Measurements from ENCODE around the gene ITGA6. TPM values are rescaled to one million over a fixed set of nuclear protein-coding genes. Genes with fewer than 3 reads are reported as not detected.
A peak's percentile ranks its signal among the peaks of the same experiment; 100 is the strongest.

Gene ITGA6
- total RNA-seq, 2 experiments from 2014 or later, result 0.38 TPM; not detected in 1

DNA sequence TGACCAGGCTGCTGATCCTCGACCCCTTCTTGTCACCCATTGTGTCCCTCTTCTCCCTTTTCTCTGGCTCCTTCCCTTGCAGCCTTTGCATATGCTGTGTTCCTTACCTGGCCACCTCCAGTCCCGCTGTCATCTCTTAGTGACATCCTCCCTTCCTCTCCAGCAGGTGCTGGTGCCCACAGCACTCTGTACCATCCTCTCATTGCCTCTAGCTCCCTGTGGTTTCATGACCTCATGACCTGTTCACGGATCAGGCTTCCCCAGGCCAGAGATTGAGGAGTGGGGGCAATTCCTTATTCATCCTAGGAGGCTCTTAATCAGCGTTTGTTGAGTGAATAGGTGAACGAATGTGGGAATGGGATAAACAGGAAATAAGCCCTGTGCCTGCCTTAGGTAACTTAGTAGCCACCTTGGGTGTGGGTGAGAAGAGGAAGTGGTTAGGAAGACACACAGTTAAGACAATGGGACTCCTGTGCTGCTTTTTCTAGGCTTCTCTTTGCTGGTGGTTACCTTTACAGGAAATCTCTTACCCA, 35.5 kb downstream of the ITGA6 start:
- intact Hi-C loops (cut with micrococcal nuclease; ENCODE audit: unreplicated experiment), result loop anchor here (5.0 to 10.0 kb wide), 3 partner anchors 36 to 888 kb away; partner anchors contain the start of gene ITGA6
- H3K27ac ChIP-seq (ENCODE audit: low read depth, low read length, poor library complexity, severe bottlenecking), result peak overlapping the region; percentile 36
- BruUV-seq (replicated peaks), result no TSS peak
- H3K4me2 ChIP-seq (ENCODE audit: low read length), result peak overlapping the region; percentile 57
- ChIA-PET POLR2A (interaction anchor here (0.5 to 0.7 kb wide), 2 partner anchors 90 to 1201 kb away, joined by 3 read pairs; no protein-coding TSS in a partner anchor), CTCF (ENCODE audit: unreplicated experiment) (interaction anchor here (0.5 to 0.7 kb wide), 3 partner anchors 237 to 811 kb away, joined by 3 to 4 read pairs (median 4); no protein-coding TSS in a partner anchor)
- peaks cover 19% of the 10 kb centered on the region for H3K4me1 ChIP-seq (ENCODE audit: insufficient read depth, low read length, poor library complexity, severe bottlenecking)
- H3K4me3 ChIP-seq (ENCODE audit: low read depth, low read length, poor library complexity, severe bottlenecking), result no peak overlapping the region
- H2AFZ ChIP-seq (ENCODE audit: low read length), result peak overlapping the region; percentile 51; the same call in 1 of the 2 replicates
- H3K79me2 ChIP-seq (ENCODE audit: insufficient read depth, low read depth, low read length), result no peaks in the 10 kb centered on the region
- DNase-seq (ENCODE audit: low spot score), result peak; percentile 79
- no peaks in the 10 kb centered on the region for H4K20me1 ChIP-seq (ENCODE audit: insufficient read depth, low read length)
- no peaks in the 10 kb centered on the region for H3K9me3 ChIP-seq (ENCODE audit: low read length)
- no peaks in the 10 kb centered on the region for H3K9me2 ChIP-seq (ENCODE audit: insufficient read depth, low read length)
- TF ChIP-seq EZH2phosphoT487 (IDR thresholded peaks at IDR 0.05; ENCODE audit: borderline replicate concordance, low read depth, low read length), result no peak
- no peak for TF ChIP-seq CTCF (conservative IDR thresholded peaks at IDR 0.05; ENCODE audit: low read length)
- H3K36me3 ChIP-seq (ENCODE audit: insufficient read depth, low read length), result no peaks in the 10 kb centered on the region

DNA sequence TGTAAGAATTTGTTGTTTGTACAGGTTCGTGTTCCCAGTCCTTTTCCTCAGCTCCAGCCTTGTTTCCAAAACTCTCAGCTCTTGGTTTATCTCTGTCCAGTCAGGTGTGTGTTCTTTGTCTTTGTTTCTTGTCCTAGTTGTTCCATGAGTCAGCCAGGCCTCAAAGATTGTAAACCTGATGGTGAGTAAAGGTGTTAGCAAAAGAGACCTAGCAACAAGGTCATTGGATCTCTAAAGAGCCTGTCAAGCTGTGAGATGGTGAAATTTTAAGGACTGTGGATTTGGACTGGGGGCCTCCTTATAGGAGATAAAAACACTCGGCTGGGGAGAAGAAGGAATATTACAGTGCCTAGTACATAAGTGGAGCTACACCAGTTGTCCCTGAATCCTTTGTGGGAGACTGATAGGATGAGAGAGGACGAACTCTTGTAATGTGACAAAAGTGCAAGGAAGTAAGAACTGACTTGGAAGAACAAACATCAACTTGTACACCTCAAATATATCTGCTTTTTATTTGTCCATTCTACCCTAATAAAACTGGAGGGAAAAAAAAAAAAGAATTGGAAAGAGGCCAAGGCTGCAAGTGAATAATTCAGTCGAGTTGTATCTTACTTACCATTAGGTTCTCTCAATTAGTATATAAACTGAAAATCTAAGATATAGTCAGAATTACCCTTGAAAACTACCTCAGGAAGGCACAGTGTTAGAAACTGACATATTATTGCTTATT, 37.2 kb downstream of the ITGA6 start:
- Histone ChIP-seq H3K9me2 (ENCODE audit: insufficient read depth, low read length) (no peaks in the 10 kb centered on the region), H2AFZ (ENCODE audit: low read length) (no peak overlapping the region), H3K4me1 (ENCODE audit: insufficient read depth, low read length, poor library complexity, severe bottlenecking) (peaks cover 19% of the 10 kb centered on the region), H3K9me3 (ENCODE audit: low read length) (no peaks in the 10 kb centered on the region), H3K4me3 (ENCODE audit: low read depth, low read length, poor library complexity, severe bottlenecking) (no peak overlapping the region), H3K79me2 (ENCODE audit: insufficient read depth, low read depth, low read length) (no peaks in the 10 kb centered on the region), H4K20me1 (ENCODE audit: insufficient read depth, low read length) (no peaks in the 10 kb centered on the region), H3K27ac (ENCODE audit: low read depth, low read length, poor library complexity, severe bottlenecking) (no peak overlapping the region), H3K4me2 (ENCODE audit: low read length) (no peak overlapping the region), H3K36me3 (ENCODE audit: insufficient read depth, low read length) (no peaks in the 10 kb centered on the region)
- no peak for DNase-seq (ENCODE audit: low spot score)
- intact Hi-C loops (cut with micrococcal nuclease; ENCODE audit: unreplicated experiment), result loop anchor here (1.0 to 10.0 kb wide), 6 partner anchors 37 to 890 kb away; partner anchors contain the start of gene ITGA6
- POLR2A ChIA-PET, result no interaction called here
- CTCF ChIA-PET (ENCODE audit: unreplicated experiment), result no interaction called here
- TF ChIP-seq CTCF (conservative IDR thresholded peaks at IDR 0.05; ENCODE audit: low read length) (no peak), EZH2phosphoT487 (IDR thresholded peaks at IDR 0.05; ENCODE audit: borderline replicate concordance, low read depth, low read length) (no peak)
- no TSS peak for BruUV-seq (replicated peaks)

Data from OCI-LY7 (cell line).